A549 (cell line): ENCODE results near the gene SEPTIN10.

Source experiments
- CBX8 ChIP-seq: fragments of 200-600 bp; sonication (generic); IDR thresholded peaks from 2 replicates; pipeline ENCODE4 v1.6.1; 2016
- CTCF ChIP-seq: fragments of >200 bp; sonication (Bioruptor Twin); formaldehyde crosslinking; IDR thresholded peaks from 3 replicates; pipeline ENCODE4 v1.5.1; 2016
- MYC ChIP-seq: IDR thresholded peaks from 2 replicates; pipeline ENCODE4 v1.6.1; 2012; ENCODE audit warnings: mild to moderate bottlenecking, inconsistent platforms, low read length, improper control_type of control experiment, borderline replicate concordance
- PBX3 ChIP-seq: IDR thresholded peaks from 2 replicates; pipeline ENCODE4 v1.6.1; 2012
- POLR2A ChIP-seq: IDR thresholded peaks from 2 replicates; pipeline ENCODE4 v1.6.1; 2012; ENCODE audit warnings: mild to moderate bottlenecking, low read length
- POLR2AphosphoS2 ChIP-seq: conservative IDR thresholded peaks from 2 replicates; pipeline ENCODE4 v1.6.1; 2012; ENCODE audit warnings: low read length, improper control_type of control experiment, inconsistent platforms
- RCOR1 ChIP-seq: fragments of 150-350 bp; IDR thresholded peaks from 2 replicates; pipeline ENCODE4 v1.6.1; 2014; ENCODE audit warnings: antibody characterized with exemption, low read length, low read depth
- REST ChIP-seq: fragments of 200-600 bp; sonication (generic); IDR thresholded peaks from 2 replicates; pipeline ENCODE4 v1.6.1; 2016; ENCODE audit warnings: antibody characterized with exemption, mild to moderate bottlenecking, moderate library complexity
- TP53 ChIP-seq: fragments of 250-450 bp; sonication (Bioruptor Pico); IDR thresholded peaks from 2 replicates; pipeline ENCODE4 v1.5.0; 2021; ENCODE audit warnings: mild to moderate bottlenecking, moderate library complexity
- USF2 ChIP-seq: fragments of 450-650 bp; IDR thresholded peaks from 2 replicates; pipeline ENCODE4 v1.6.1; 2014; ENCODE audit warnings: antibody characterized with exemption

GRCh38 chr2:109631741-109632140, 18.0 kb upstream of the SEPTIN10 start:
- TF ChIP-seq CTCF (no peak), CBX8 (no peak), MYC (no peak), POLR2A (no peak), RCOR1 (no peak), REST (no peak), POLR2AphosphoS2 (no peak), TP53 (CRISPR knock-in tag) (no peak), USF2 (no peak), PBX3 (no peak)
